ENCODE results near the gene CEMP1.
"Not testable (repeated sequence)": the region's sequence is repeated elsewhere in the genome, so short reads cannot be mapped to it uniquely, and the experiment has no call there.

The CEMP1 gene

DNA sequence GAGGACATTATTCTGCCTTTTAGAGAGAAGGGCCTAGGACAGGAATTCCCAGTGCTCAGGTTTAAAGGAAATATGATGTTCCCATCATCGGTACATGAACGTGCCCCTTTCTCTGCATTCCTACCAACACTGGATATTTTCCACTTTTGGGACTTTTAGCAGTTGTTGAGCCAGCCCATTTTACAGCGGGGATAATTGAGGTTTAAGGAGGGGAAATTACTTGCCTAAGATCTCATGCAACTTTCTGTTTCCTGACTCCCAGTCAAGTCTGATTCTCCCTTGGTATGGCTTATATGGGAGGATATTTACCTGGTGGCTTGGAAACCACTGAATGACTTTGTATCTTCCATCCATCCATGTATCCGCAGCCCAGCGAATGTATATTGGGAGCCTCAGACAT lies 3.1 kb upstream of the CEMP1 start:
- DNase-seq: not testable (repeated sequence)

DNA sequence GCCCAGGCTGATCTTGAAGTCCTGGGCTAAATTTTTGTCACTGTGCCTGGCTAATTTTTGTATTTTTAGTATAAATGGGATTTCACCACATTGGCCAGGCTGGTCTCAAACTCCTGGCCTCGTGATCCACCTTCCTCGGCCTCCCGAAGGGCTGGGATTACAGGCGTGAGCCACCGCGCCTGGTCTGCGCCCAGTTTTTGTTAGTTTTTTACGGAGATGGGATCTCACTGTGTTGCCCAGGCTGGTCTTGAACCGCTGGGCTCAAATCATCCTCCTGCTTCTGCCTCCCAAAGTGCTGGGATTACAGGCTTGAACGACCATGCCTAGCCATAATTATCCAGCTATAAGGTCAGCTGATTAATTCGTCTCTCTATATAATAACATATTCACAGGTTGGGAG lies 2.7 kb upstream of the CEMP1 start:
- no peak for DNase-seq

DNA sequence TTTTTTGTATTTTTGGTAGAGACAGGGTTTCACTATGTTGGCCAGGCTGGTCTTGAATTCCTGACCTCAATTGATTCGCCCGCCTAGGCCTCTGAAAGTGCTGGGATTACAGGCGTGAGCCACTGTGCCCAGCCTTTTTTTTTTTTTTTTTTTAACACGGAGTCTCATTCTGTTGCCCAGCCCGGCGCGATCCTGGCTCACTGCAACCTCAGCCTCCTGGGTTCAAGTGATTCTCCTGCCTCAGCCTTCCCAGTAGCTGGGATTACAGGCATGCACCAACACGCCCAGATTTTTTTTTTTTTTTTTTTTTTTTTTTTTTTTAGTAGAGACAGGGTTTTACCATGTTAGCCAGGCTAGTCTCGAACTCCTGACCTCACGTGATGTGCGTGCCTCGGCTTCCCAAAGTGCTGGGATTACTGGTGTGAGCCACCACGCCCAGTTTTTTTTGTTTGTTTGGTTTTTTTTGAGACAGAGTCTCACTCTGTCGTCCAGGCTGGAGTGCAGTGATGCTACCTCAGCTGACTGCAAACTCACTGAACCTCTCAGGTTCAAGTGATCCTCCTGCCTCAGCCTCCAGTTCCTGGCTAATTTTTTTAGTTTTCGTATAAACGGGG lies 2.0 kb upstream of the CEMP1 start:
- DNase-seq: not testable (repeated sequence)

DNA sequence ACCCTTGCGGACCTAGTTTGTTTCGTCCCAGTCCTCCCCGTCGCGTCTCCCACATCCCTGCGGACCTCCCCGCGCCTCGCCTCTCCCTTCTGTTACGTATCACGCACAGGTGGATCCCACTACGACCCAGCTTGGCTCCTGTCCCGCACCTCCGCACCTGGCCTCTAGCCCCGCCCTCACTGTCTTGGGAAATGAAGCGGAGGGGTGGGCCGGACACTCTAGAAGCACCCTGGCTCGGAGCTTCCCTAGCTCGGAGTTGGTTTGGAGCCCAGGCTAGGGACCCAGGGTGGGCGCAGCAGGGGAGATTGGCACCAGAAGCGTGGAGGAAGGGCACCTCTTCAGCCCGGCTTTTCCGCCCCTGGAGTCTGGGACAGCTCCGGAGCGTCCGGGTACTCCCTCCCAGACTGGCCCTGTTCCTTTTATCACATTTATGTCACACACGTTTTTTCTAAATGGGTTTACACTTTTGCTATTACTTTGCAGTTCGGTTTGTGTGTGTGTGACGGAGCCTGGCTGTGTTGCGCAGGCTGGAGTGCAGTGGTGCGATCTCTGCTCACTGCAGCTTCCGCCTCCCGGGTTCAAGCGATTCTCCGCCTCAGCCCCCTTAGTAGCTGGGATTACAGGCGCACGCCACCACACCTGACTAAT lies 1.4 kb upstream of the CEMP1 start:
- peak; percentile 49 to 55 for DNase-seq

DNA sequence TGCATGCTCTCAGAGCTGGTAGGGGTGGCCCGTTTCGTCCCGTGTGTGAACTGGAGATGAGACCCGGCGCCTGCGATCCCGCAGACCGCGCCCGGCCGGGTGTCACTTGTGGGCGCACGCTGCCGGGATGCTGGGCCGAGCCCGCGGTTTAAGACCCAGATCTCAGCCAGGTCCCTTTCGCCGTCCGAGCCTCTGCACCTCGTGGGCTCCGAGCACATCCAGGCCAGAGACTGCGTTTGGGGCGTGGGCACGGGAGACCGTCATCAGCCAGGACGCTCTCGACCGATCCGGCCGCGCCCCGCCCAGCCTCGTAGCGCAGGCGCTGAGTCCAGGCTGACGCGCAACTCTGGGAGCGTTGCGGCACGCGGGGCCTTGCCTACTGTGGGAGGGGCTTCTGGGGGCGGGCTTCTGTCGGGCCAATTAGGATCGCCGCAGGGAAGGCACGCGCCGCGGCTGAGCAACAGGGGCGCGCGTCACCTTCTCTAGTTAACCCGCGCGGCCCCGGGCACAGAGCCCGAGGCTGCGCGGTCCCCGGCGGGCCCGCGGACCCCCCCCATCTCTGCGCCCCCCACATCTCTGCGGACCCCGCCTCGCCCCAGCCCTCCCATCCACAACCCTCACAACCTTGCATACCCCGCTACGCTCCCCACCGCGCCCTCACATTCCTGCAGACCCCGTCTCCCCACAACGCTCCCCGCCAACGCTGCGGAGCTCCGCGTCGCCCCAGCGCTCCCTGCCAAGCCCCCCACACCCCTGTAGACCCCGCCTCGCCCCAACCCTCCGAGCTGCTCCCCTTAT lies 687 bp upstream of the CEMP1 start:
- DNase-seq: peak; percentile 94 to 98

DNA sequence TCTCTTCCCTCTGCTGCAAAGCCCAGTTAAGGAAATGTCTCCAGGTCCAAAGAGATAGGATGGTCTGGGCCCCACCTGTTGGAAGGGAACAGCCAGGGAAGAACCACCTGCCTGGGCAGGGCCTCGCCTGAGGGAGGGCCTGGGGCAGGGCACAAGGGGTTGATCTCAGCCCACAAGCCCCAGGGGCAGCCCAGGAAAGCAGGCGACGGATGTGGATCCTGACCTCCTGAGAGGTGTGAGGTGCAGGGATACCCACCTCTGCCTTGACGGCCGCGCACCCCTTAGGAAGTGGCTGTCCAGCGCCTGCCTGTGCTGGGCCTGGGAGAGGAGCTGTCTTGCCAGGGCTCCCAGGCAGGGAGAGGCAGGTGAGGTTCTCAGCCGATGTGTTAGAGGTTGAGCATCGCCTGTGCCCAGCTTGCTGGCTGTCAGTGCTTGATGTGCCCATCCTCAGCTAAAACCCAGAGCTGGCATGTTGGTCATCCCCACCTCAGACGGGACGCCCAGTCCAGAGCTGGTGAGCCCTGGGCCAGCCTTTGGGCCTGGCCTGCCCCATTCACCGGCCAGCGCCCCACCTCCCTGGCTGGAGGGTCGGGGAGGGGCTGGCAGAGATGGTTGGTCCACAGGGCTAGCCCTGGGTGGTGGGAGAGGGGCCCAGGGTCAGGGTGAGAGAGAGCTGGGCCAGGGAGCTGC lies 434 bp downstream of the CEMP1 start:
- no peak for DNase-seq

DNA sequence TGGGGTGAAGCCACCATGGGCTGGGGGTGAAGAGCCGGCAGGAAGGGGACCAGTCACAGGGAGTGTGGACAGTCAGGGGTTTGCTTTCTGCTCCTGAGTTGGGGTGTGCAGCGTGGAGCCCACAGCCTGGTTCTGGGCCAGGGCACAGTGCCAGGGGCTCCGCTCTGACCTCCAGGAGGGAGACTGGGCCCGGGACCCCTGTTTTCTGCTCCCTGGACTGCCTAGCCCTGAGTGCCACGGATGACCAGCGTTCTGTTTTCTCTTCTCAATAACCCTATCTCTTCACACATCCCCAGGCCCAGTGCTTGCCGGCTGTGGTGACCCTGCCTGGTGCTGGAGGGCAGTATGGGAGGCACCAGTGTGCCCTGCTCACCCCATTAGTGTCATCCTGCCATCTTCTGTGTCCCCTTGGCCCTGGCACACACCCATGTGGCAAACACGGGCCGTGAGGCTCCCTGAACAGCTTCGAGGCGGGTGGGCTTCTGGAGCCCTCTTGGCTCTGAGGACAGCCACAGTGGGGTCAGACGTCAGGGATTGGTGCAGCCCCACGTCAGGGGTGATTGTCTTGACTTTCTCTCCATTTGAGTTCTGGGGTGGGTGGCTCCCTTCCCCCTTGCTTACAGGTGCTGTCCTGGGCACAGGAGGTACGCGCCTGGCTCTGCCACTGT lies 1.1 kb downstream of the CEMP1 start:
- no peak for DNase-seq

DNA sequence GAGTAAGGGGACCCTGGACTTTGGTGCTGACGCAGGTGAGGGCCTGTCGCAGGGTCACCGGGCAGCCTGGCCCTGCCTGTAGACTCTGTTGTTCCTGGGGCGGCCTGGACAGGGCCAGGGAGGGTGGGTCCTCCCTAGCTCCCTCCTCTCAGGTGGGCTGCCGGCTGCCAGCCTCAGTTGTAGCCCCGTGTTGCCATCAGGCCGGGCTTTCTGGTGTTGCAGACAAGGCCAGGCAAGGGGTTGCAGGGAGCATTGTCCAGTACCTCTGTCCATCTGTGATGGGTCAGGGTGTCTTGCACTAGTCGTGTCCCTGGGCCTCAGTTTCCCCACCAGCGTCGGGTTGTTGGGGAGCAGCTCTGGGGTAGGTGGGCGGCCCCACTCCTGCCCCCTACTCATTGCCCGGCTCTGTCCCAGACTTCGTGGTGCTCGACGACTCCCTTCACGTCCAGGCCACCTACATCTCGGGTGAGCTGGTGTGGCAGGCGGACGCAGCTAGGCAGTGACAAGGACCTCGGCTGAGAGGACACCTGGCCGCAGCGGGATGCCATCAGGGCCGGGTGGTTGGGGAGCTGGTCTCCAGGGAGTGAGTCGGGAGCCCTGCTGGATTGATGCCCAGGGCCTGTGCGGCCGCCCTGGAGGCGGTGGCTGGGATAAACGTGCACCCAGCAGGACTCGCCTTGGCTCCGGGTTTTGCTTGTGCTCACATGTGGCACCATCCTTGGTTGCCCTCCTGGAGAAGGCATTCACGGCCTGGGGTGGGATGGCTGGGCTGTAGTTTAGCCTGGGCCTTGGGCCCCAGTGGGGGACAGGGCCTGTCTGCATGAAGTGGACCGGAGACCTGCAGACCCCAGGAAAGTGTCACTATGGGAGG lies 1.9 kb downstream of the CEMP1 start:
- DNase-seq: no peak

DNA sequence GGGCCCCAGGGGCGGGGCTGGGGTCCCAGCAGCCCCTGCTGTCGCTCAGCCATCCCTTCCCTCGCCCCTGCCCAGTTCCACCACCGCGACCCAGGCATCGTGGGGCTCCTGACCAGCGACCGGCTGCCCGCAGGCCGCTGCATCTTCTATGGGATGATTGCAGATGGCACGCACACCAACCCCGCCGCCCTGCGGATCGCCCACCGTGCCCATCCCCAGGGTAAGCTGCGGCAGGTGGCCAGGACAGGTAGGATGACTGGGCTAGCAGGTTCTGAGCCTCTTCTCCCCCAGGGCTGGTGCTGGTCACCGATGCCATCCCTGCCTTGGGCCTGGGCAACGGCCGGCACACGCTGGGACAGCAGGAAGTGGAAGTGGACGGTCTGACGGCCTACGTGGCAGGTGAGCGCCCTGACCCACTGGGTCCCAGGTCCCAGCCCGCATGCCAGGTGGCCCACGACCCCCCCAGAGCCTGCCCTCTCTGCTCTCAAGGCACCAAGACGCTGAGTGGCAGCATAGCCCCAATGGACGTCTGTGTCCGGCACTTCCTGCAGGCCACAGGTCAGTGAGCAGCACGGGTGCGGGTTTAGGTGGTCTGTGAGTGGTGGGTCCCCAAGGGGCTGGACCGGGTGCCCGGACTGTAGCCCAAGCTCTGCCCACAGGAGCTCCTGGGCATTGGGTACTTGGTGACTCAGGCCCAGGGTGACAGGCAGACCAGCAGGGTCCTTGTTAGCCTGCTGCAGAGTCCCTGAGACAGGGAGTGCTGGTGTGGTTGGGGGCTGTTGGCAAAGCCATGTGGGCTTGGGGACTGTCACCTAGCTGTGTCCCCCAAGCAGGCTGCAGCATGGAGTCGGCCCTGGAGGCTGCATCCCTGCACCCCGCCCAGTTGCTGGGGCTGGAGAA lies 2.8 kb downstream of the CEMP1 start:
- no peak for DNase-seq

DNA sequence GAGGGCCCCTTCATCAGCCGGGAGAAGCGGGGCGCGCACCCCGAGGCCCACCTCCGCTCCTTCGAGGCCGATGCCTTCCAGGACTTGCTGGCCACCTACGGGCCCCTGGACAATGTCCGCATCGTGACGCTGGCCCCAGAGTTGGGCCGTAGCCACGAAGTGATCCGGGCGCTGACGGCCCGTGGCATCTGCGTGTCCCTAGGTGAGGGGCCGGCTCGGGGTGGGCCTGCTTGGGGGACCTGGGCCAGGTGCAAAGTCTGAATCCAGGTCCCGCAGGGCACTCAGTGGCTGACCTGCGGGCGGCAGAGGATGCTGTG lies 3.5 kb downstream of the CEMP1 start:
- DNase-seq: no peak

DNA sequence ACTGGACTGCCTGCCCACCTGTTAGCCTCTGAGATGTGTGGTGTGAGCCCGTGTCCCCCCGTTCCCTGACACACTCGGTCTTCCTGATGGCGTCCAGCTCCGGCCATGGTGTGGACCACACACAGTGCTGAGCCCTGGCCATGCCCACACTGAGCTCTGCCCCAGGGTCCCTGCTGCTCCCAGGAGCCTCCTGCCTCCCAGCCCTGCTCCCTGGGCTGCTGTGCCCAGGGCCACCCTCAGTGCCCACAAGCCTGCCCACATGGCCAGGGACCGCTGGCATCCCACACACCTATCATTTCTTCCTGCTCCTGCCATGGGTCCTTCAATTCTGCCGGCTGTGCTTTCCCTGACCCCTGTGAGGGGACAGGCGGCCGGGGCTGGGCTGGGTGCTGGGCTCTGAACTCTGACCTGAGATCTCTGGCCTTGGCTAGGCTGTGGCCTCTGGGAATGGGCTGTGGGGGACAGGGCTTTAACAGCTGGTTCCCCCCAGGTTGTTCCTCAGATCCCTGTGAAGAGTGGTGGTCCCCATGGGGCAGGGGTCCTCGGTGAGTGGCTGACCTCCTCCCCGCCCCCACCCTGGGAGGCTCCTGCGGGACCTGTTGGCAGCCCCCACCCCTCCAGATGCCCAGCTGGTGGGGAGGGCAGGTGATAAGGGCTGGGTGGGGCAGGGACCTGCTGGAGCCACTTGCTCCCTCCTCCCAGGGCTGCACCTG lies 4.0 kb downstream of the CEMP1 start:
- no peak for DNase-seq

DNA sequence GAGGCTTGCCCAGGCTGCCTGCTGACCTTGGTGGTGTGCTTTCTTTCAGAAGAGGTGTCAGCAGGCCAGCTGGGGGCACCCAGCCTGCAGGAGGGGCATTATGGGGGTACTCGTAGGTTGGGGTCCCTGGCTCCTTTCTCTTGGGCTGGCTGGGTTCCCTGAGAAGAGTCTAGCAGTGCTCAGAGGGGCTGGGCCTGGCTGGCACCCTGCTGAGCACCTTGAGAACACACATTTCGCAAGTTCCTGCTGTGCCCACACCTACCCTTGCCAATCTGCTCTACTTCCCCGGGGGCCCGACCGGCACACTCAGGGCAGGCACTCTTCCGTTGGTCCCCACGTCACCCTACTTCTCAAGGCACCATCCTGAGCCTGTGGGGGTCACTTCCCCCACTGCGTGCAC lies 5.1 kb downstream of the CEMP1 start:
- no peak for DNase-seq

DNA sequence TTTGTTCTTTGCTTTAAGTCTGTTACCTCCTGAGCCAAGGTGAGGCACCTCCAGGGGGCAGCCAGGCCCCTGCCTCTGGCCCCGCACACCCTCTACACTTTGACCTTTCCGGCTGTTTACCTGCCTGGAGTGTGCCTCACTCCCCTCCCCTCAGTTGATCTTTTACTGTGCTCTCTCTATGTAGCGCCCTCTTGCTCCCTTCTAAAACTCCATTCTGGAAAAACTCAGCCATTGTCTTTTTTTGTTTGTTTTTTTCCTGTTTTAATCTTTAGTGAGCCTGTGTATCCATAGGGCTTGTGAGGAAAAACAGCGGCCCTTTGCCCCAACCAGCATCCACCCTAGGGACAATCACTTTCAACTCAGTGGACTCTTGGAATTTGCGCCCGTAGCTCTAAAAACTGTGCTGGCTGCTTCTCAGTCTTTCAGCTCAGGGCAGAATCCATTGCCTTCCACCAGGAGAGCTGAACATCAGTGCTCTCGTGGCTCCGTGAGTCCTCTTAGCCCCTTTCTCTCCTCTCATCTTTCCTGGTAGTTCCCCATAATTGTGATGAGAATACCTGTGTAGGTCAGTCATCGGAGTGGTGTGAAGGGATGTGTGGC lies 6.8 kb downstream of the CEMP1 start:
- DNase-seq: no peak

DNA sequence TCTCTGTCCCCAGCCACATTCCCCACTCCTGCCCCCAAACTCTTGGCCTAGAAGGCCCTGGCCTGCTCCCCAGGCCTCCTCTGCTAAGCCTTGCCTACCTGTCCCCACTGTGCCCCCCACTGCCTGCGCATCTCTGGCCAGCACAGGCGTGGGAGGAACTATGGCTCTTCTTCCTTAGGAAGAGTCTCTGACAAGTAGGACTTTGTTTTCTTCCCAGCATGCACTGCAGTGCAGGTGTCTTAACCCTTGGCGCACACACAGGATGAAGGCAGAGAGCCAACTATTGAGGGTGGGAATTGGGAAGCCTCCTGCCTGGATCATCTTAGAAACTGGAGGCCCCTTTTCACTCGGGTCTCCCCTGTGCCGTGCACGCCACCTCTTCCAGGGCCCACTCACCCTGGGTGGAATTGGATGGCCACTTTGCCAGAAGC lies 7.4 kb downstream of the CEMP1 start:
- DNase-seq: no peak

DNA sequence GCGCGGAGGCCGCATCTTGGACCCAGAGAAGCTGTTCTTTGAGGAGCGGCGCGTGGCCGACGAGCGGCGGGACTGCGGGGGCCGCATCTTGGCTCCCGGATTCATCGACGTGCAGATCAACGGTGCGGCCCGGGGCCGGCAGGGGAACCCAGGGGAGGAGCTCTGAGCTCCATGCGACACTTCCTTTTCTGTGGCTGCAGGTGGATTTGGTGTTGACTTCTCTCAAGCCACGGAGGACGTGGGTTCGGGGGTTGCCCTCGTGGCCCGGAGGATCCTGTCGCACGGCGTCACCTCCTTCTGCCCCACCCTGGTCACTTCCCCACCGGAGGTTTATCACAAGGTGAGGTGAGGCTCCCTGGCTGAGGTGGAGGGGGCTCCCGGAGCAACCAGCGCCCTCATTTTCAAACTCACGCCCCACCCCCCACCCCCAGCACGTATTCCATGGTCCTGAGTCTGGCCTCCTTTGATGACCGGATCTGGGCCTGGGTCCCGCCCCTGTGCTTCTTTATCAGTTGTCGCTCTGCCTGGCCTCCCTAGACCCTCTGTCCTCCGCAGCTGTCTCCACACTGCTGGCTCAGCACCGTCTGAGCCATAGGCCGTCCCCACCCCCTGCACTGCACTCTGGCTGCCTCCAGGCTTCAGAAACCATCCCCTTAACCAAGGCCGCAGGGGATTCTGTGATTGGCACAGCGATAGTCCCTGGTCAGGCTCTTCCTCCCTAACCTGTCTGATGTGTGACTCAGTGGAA lies 10.2 kb downstream of the CEMP1 start:
- DNase-seq: no peak

DNA sequence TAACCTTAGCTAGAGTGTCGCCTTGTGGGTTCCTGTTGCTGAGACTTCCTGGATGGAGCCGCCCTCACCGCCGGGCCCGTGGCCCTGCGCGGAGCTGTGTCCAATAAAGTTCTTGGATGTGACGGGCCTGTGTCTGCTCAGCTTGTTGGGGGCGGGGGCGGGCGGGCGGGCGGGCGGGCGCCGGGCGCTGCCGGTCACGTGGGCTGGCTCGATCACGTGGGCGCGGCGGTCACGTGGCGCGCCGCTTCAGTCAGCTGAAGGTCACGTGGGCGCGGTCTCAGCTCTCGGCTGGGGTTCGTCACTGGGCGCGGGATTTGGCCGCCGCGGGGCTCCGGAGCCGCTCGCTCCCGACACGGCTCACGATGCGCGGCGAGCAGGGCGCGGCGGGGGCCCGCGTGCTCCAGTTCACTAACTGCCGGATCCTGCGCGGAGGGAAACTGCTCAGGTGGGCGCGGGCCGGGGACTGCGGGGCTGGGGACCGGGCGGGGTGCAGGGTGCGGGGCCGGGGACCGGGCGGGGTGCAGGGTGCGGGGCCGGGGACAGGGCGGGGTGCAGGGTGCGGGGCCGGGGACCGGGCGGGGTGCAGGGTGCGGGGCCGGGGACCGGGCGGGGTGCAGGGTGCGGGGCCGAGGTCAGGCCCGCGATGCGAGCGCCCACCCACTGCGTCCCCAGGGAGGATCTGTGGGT lies 11.0 kb downstream of the CEMP1 start, which contains the start of gene AMDHD2:
AMDHD2 (plus strand) TSS at position 275 of the 687 bp plus-strand sequence; CDS start at position 363, 88 bp downstream.
- DNase-seq: peak; percentile 84 to 95

DNA sequence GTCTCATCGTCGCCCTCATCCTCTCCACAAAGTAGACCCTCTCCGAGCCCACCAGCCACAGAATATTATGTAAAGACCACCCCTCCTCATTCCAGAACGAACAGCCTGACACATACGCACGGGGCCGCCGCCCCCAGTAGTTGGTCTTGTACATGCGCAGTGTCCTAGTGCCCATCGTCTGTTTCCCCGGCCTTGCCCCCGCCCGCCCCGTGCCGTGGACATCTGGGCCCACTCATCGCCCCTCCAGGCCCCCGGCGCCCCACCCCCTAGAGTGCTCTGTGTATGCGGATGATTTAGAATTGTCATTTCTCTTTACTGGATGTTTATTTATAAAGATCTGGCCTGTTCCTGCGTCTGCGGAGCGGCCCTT lies 11.5 kb downstream of the CEMP1 start:
- no peak for DNase-seq

Data from NCI-H187 (cell line).